A172 (cell line): ENCODE measurements around the gene DOCK9. TPM values are rescaled to one million over a fixed set of nuclear protein-coding genes. Genes with fewer than 3 reads are reported as not detected.

Experiments used
- DNase-seq: peaks from one replicate; pipeline ENCODE4 v3.0.0-alpha.2; 2015; ENCODE audit warnings: low spot score
- total RNA-seq: library from RNA; depleted of rRNA; stranded (reverse); fragments of >200 nt; shearing (Covaris generic); gene quantifications from 2 replicates; pipeline ENCODE4 v1.2.3, GENCODE V29; 2014

The DOCK9 gene
- total RNA-seq, 1 experiment from 2014 or later = 153 TPM

DNA sequence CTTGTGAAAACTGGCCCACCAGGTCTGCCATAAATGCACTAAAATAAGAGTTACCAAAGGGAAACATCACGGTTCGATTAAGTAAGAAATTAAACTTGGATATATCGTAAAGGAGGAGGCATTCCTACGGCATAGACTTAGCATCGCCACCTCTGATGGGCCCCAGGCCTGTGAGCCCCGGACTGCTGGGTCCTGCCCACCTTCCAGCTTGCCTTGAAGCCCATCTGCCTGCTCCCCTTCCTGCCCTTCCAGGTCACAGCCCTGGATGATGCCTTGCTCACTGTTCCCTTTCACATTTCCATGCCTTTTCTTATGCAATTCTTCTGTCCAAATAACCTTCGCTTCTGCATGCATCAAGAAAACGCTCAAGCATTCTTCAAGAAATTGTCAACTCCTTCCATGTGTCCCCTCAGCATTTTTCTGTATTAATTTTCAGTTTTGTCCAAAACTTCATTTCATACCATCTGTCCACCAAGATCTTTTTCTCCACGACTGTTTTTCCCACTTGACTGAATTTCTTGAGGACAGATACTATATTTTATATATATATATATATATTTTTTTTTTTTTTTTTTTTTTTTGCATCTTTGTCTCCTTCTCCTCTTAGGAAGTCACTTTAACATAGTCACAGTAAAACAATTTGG, 91.2 kb downstream of the DOCK9 start:
- DNase-seq = no peak

DNA sequence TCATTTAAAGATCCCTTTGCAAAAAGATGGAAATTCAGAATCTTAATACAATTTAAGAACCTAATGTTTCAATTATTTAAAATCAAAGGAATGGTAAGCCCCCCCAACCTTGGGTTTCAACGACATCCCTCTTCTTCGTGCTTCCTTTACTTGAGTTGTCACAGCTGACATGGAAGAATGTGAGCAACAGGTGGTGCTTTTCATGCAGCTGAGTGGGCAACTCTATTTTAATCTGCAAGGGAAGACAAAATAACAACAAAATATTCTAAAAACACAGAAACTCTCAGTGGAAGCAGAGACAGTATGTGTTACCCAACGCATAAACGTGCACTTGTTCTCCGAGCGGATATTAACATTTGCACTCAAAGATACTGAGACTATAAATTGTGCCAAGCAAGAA, 92.3 kb downstream of the DOCK9 start:
- DNase-seq = no peak

GRCh38 chr13:98883998-98884397, 93.9 kb downstream of the DOCK9 start:
- no peak for DNase-seq

DNA sequence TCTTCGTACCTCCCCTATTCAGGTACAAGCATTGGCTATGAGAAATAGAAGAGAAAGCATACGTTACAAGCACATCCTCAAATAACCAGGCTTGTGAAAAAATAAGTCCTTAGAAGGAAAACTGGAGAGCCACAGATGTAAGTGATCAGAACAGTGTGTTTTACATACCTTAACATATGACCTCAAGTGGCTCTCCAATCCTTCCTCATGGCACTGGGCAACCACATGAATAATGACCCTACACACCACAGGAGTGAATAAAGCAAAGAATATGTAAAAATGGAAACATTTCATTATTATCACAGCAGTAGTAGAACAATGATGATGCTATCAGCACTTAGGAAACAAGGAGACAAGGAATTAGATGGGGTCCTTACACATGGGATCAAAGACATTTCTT, 96.5 kb downstream of the DOCK9 start:
- DNase-seq = no peak

DNA sequence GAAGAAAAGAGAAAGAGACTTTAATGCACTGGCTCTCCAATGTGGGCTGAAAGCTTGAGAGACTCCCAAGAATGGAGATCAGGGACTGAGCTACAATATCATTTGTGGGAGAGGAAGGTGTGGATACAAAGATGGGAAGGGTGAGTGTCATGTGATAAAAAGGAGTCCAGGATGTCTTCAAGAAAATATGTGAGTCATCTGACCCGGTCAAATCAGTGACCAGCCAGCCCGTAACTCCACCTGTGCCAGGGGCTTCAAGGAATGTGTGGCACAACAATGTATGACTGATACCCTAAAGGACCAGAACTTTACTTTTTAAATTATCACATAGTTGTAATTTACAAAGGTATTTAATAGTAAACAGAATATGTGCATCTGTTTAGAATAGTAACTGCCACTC, 97.2 kb downstream of the DOCK9 start:
- peak; percentile 31 for DNase-seq

DNA sequence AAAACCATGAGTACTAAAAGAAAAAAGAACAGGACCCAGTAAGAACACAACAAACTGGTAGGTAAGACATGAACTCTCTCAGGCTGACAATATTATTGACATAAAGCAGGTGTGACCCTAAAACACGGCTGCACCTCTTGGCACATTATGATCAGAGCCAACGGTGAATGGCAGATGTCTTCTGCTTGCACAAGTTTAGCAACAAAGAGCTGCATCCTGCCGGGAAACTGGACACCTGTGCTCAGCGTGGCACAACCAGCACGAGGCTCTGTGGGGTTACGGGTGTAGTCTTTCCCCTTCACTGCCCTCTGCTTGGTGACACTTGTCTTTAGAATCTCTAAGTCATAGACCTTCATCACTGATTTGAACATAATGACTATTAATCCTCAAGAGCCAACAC, 97.9 kb downstream of the DOCK9 start:
- DNase-seq = no peak

GRCh38 chr13:98879127-98879520, 98.7 kb downstream of the DOCK9 start:
- no peak for DNase-seq

- DNase-seq = no peak
Measured at GRCh38 chr13:98878486-98879126, 99.3 kb downstream of the DOCK9 start.

DNA sequence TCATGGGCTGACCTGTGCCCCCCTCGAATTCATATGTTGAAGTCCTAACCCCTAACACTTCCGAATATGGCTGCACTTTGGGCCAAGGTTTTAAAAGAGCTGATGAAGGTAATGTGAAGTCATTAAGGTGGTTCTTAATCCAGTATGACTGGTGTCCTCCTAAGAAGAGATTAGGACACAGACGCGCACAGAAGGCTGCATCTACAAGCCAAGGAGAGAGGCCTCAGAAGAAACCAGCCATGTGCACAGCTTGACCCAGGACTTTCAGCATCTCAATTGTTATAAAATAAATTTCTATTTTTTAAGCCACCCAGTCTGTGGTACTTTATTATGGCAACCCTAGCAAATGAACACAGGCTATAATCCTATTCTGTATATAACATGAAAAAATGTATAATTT, 99.9 kb downstream of the DOCK9 start:
- no peak for DNase-seq

- DNase-seq = no peak
Measured at GRCh38 chr13:98877466-98877865, 100.4 kb downstream of the DOCK9 start.

DNA sequence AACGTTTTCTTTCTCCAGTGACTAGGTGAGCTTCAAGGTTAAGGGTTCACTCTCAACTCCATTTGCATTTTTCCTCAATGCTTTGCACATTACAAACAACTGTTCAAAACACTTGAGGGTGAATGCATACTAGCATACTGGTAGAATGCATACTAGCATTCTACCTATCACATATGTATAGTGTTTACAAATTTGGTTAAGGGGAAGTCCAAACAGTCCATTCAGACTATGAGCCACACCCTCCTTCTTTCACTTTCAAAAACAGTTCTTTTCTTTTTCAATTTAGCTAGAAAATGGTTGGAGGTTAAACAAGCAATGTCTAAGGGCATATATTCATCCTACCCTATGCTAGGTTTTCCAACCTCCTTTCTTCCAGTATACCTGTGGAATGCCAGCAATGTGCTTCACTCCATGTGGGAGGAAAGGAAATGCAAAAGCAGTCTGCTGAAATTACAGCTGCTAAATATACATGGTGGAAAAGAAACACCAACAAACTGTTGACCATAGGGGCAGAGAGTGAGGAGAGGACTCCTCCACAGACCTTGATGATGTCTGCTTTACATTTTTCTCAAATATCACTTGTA, 102.6 kb downstream of the DOCK9 start:
- DNase-seq = no peak

DNA sequence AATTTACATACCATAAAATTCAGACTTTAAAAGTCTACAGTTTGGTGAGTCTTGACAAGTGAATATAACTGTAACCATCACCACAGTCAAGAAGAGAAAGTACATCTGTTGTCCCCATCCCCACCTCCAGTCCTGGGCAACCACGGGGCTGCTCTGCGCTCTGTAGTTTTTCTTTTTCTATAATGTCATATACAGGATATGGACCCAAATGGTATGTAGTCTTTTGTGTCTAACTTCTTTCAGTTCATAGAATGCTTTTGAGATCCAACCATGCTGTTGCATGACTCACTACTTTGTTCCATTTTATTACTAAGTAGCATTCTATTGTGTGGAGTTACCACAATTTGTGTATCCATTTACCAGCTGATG, 103.9 kb downstream of the DOCK9 start:
- DNase-seq = no peak

DNA sequence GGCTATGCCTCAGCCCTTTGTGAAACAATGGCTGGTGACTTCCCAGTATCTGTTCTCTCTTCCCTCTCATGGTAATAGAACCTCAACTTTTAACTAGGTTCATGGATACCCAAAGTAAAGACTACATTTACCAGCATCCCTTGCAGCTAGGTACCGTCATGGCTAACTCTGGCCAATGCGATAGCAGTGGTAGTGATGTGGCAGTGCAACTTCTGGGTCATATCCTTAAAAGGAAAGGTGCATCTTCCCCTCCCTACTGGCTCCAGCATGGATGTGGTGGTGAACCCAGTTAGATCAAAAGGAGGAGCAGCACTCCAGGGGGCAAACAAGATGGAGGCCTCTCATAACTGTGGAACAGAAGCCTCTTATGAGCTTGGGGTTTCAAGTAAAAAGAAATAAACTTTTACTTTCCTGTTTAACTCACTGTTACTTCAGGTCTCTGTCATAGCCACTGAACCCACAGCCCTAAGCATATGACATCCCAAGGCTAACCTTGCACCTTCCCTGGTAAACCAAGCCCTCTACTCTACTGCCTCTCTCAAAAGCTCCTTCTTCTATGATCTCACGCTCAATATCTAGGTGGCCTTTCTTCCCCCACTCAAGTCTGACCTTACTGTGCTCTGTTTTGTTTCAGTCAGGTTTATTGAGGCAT, 104.4 kb downstream of the DOCK9 start:
- no peak for DNase-seq

DNA sequence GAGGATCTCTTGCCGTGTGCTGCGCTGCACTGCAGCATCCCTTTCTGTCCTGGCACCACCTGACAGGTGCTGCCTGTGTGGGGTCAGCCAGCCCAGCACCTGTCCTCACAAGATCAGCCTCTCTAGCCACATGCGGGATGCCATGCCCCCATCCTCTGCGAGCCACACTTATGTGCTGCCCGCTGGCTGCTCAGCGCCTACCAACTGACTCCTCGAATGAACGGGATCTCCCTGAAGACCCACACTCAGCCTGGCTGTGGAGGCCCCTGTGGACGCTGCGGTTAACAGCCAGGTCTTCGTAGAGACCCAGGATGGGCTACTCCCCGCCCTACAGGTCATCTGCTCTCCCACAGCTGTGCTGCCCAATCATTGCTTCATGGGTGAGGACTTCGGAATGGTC, 106.1 kb downstream of the DOCK9 start:
- DNase-seq = no peak

DNA sequence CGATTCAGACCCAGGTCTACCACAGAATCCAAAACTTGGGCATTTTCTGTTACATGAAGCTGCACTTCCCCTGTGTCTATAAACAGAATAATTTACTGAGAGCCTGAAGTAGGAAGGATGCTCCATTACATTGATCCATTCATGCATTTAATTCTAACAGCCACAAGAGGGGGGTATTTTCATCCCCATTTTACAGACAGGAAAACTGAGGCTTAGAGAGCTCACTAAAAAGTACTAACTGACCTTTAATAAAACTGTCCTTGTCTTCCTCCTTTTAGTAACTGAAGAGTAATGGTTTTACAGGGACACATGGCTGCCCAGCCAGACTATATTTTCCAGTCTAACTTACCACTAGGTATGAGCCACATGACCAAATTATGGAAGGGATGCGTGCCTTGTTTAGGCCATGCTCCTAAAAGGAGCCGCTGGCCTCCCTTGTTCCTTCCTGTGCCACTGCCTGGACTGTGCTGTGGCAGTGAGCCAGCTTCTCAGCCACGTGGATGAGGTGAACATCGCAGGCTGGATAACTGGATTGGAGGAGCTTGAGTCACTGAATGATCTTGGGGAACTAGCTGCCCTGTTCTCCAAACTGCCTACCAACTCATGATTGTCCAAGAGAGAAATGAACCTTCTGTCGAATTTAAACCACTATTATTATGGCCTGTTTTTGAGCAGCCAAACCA, 108.3 kb downstream of the DOCK9 start:
- peak; percentile 14 for DNase-seq

DNA sequence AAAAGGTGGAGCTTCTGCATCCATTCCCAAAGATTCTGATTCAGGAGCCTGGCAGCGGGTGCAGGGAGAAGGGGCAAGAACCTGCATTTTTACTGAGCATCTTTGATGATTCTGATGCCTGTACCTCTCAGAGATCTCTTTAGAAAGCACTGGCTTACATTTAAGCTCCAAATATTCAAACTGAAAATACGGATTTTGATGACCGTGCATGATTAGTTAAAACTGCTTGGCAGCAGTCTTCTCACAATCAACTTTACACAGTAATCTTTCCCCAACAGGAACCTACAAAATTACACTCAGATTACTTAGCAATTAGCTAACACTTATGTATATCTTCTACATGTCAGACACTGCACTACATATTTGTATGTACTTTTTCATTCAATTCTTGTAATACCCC, 108.9 kb downstream of the DOCK9 start:
- no peak for DNase-seq

- DNase-seq = no peak
Measured at GRCh38 chr13:98866882-98867281, 111.0 kb downstream of the DOCK9 start.

DNA sequence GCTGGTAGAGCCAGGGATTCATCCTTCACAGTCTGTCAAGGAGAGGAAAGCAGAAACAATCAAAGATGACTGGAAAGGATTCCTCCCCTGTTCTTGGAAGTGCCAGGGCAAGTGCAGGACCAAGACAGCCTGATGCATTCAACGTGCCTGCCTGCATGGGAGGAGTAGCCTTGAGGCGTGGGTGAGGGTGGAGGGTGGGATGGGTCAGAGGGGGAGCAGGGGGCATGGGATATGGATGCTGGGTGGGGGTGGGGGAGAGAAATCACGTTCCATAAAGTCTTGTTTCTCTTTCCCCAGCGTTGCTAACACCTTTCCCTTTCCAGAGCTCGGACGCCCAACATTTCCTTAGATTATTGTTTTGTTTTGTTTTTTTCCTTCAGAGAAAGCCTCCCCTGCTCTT, 117.4 kb downstream of the DOCK9 start:
- no peak for DNase-seq

DNA sequence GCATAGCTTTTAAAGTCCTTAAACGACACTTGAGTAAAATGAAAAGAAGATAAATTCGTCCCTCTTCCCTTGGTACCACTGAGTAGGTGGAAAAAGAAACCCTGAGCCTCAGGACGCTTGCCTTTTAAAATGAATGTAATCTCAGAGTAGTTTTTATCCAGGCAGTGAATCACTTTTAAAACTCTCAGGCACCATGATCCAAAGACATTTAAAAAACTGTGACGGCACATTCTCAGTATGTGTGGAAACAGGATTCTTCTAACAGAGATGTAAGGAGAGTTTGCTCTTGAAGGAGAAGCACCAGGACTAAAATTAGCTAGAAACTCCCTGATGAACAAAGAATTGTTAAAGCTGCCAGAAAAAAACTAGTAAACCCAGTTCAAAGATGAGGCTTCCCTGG, 119.7 kb downstream of the DOCK9 start:
- no peak for DNase-seq

DNA sequence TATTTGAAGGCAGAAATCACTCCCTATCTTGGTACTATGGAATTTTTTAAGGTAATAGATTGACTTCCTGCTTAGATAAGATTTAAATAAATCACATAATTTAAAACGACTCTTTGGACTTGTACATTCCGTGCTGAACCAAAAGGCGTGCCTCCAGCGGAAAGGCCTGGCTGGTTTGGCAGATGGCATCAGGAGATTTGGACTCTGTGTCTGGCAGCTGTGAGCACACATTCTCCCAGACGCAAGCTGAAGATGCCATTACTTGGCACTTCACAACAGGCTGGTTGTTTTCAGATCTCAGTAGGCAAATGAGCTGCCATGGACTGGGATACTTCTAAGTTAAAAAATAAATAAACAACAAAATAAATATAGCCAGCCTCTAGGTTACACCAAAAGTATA, 120.9 kb downstream of the DOCK9 start:
- DNase-seq = no peak

DNA sequence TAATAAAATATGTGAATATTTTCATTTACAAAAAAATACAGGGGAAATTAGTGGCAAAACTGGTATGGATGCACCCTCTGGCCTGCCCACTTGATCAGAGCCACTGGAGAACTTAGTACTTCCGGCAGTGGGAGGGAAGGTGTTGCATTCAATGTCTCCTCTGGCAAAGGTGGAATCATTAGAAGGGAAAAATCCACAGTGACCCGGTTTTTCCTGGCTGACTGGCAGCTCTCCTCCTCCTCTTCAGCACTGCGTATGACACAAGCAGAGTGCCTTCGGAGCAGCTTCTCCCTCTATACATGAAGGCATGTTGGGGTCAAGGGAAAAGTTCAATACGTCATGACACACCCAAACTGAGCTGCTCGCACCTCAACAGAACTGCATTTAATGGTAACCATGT, 123.4 kb downstream of the DOCK9 start:
- no peak for DNase-seq

DNA sequence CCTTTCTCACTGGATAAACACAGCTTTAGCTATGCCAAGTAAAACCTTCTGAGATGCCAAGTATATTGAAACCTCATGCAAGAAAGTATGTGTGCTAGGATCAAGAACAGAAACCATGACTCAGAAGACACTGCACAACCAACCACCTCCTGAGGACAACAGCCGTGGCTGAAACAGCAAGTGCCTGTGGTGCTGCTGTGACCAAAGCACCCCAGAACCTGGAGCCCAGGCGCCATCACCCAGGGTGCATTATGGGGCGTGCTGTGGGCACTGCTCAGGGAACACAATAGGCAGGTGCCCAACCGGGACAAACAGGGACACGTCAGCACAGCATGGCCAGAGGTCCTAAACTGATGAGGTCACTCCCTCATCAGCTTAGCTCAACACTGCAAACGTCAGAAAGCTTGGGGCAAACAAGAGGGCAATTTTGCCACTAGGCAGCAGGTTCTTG, 124.1 kb downstream of the DOCK9 start:
- DNase-seq = no peak
